PC-3 (cell line): ENCODE results near the gene CTTNBP2.

Experiments used
- CTCF ChIP-seq: fragments of 300-600 bp; sonication (generic); conservative IDR thresholded peaks from 2 replicates; pipeline ENCODE4 v1.5.1; 2017; ENCODE audit warnings: antibody characterized with exemption, low read depth, mild to moderate bottlenecking, low read length
- EZH2phosphoT487 ChIP-seq: fragments of 300-600 bp; sonication (generic); IDR thresholded peaks from 2 replicates; pipeline ENCODE4 v1.6.1; 2018; ENCODE audit warnings: mild to moderate bottlenecking, antibody characterized with exemption, low read length, borderline replicate concordance

GRCh38 chr7:117666689-117667088 is 206.6 kb downstream of the CTTNBP2 start:
- TF ChIP-seq EZH2phosphoT487 (no peak), CTCF (no peak)
